Esophagus (tissue), 2 donors: ENCODE data around the gene CTNS. TPM values are rescaled to one million over a fixed set of nuclear protein-coding genes. Genes with fewer than 3 reads are reported as not detected.

Experiments used
- H3K27ac ChIP-seq, 2 donors: one replicate each; pipeline ENCODE4 v1.5.1; 2013; ENCODE audit warnings: low read depth in 2 of 2, mild to moderate bottlenecking in 2 of 2, inconsistent platforms in 1 of 2, low read length in 1 of 2, moderate library complexity in 1 of 2
- H3K27me3 ChIP-seq, 2 donors: one replicate each; pipeline ENCODE4 v1.6.1; 2013; ENCODE audit warnings: low read length in 2 of 2, control low read depth in 1 of 2, mild to moderate bottlenecking in 1 of 2; ENCODE audit not compliant: insufficient read depth in 2 of 2, control insufficient read depth in 1 of 2
- H3K36me3 ChIP-seq, 2 donors: one replicate each; pipeline ENCODE4 v1.6.1; 2013; ENCODE audit warnings: low read length in 1 of 2; ENCODE audit not compliant: control insufficient read depth in 2 of 2, insufficient read depth in 2 of 2
- H3K4me1 ChIP-seq, 2 donors: one replicate each; pipeline ENCODE4 v1.6.1; 2013; ENCODE audit warnings: low read length in 1 of 2; ENCODE audit not compliant: control insufficient read depth in 2 of 2, insufficient read depth in 2 of 2
- H3K4me3 ChIP-seq, 2 donors: one replicate each; pipeline ENCODE4 v1.5.1; 2013; ENCODE audit warnings: low read length in 2 of 2, mild to moderate bottlenecking in 2 of 2, low read depth in 1 of 2, moderate library complexity in 1 of 2
- H3K9me3 ChIP-seq, 2 donors: one replicate each; pipeline ENCODE4 v1.6.1; 2013; ENCODE audit warnings: mild to moderate bottlenecking in 2 of 2, low read depth in 1 of 2, low read length in 1 of 2, moderate library complexity in 1 of 2; ENCODE audit not compliant: control insufficient read depth in 2 of 2, insufficient read depth in 1 of 2
- WGBS, 2 donors: extraction: QIAGEN DNeasy Blood & Tissue Kit; methylation state at CpG; one replicate each; pipeline ENCODE4 v1.1.7; 2013; 5-methylcytosine and 5-hydroxymethylcytosine counted together
- polyA plus RNA-seq, 2 donors: library from polyadenylated mRNA; stranded (reverse); fragments of 200-250 nt; gene quantifications; one replicate each; pipeline ENCODE4 v1.2.3, GENCODE V29; 2013
- donor health status: healthy with polysubstance abuse.
- donor health status: Bipolar disorder and iron deficiency.

The CTNS gene
- polyA plus RNA-seq, 2 donors: 3.6 to 4.1 TPM

GRCh38 chr17:3667366-3668278 lies 31.1 kb downstream of the CTNS start:
- Histone ChIP-seq H3K36me3 (peaks cover 15 to 23% of the 10 kb centered on the region in 2 donors), H3K9me3 (no peaks in the 10 kb centered on the region), H3K27ac (peak overlapping the region; percentile 98 to 99), H3K4me3 (peak overlapping the region; percentile 77 to 94), H3K4me1 (peaks cover 3% of the 10 kb centered on the region in 2 donors), H3K27me3 (no peaks in the 10 kb centered on the region)
- 3% methylated on average over 34 to 39 of the region's 39 CpGs for WGBS, 2 donors

GRCh38 chr17:3668279-3669084 lies 31.9 kb downstream of the CTNS start, which contains the start of the genes EMC6 and TAX1BP3:
EMC6 (plus strand) TSS chr17:3668812; CDS start chr17:3669147, 335 bp downstream.
TAX1BP3 (minus strand) TSS chr17:3668578; CDS start chr17:3668526, 52 bp downstream.
- H3K4me3 ChIP-seq: peak within 1 kb of the TSS; percentile 77 to 94
- H3K4me1 ChIP-seq: peaks cover 3% of the 10 kb centered on the region in 2 donors
- H3K9me3 ChIP-seq: no peaks in the 10 kb centered on the region
- peaks cover 7 to 18% of the 10 kb centered on the region in 2 donors for H3K36me3 ChIP-seq
- H3K27ac ChIP-seq: peak within 1 kb of the TSS; percentile 98 to 99
- WGBS, 2 donors: 0% methylated on average over 64 to 89 of the region's 89 CpGs
- H3K27me3 ChIP-seq: no peaks in the 10 kb centered on the region

GRCh38 chr17:3669085-3669347 lies 32.5 kb downstream of the CTNS start:
- Histone ChIP-seq H3K36me3 (peaks cover 3 to 12% of the 10 kb centered on the region in 2 donors), H3K27me3 (no peaks in the 10 kb centered on the region), H3K4me1 (peaks cover 3% of the 10 kb centered on the region in 2 donors), H3K9me3 (no peaks in the 10 kb centered on the region), H3K4me3 (peak overlapping the region; percentile 77 to 88), H3K27ac (peak overlapping the region; percentile 82 to 94)
- 1% methylated on average over 32 of the region's 32 CpGs for WGBS, 2 donors

GRCh38 chr17:3669548-3669947 lies 33.0 kb downstream of the CTNS start:
- H3K9me3 ChIP-seq: no peaks in the 10 kb centered on the region
- H3K4me1 ChIP-seq: peaks cover 3% of the 10 kb centered on the region in 2 donors
- 37 to 38% methylated on average over 12 of the region's 12 CpGs for WGBS, 2 donors
- H3K27ac ChIP-seq: no peak overlapping the region
- peak overlapping the region; percentile 77 to 88 for H3K4me3 ChIP-seq
- H3K27me3 ChIP-seq: no peaks in the 10 kb centered on the region
- H3K36me3 ChIP-seq: peaks cover 0 to 7% of the 10 kb centered on the region in 2 donors

GRCh38 chr17:3672571-3672970 lies 36.0 kb downstream of the CTNS start:
- H3K27ac ChIP-seq: no peak overlapping the region
- no peaks in the 10 kb centered on the region for H3K4me1 ChIP-seq
- no peaks in the 10 kb centered on the region for H3K27me3 ChIP-seq
- WGBS, 2 donors: 94 to 98% methylated on average over 4 of the region's 4 CpGs
- H3K4me3 ChIP-seq: no peak overlapping the region
- H3K36me3 ChIP-seq: peaks cover 0 to 3% of the 10 kb centered on the region in 2 donors
- H3K9me3 ChIP-seq: no peaks in the 10 kb centered on the region

DNA sequence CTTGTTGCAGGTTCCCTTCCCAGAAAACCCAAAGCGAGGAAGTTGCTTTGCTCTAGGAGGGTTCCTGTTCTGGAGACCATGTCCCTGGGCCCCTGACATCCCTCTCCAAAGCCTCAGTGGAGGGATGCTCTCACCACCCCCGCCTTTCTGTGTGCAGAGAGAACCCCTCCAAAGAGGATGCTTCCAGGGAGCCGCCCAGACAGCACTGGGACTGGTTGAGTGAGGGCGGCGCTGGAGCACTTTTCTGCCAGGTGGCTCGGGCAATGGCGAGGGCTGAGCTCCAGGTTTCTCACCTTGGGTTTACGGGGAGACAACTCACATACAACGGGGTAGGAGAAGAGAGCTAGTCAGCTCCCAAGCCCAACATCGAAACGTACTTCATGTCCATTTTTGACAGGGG lies 39.3 kb downstream of the CTNS start:
- Histone ChIP-seq H3K27ac (no peak overlapping the region), H3K9me3 (no peaks in the 10 kb centered on the region), H3K4me3 (no peak overlapping the region), H3K36me3 (peaks cover 0 to 3% of the 10 kb centered on the region in 2 donors), H3K27me3 (no peaks in the 10 kb centered on the region), H3K4me1 (peaks cover 0 to 5% of the 10 kb centered on the region in 2 donors)
- 81 to 83% methylated on average over 11 of the region's 11 CpGs for WGBS, 2 donors

GRCh38 chr17:3678095-3678820 lies 41.7 kb downstream of the CTNS start:
- 61 to 64% methylated on average over 16 of the region's 16 CpGs for WGBS, 2 donors
- Histone ChIP-seq H3K9me3 (no peaks in the 10 kb centered on the region), H3K4me1 (peaks cover 0 to 5% of the 10 kb centered on the region in 2 donors), H3K4me3 (no peak overlapping the region), H3K36me3 (no peaks in the 10 kb centered on the region), H3K27me3 (no peaks in the 10 kb centered on the region), H3K27ac (no peak overlapping the region)

DNA sequence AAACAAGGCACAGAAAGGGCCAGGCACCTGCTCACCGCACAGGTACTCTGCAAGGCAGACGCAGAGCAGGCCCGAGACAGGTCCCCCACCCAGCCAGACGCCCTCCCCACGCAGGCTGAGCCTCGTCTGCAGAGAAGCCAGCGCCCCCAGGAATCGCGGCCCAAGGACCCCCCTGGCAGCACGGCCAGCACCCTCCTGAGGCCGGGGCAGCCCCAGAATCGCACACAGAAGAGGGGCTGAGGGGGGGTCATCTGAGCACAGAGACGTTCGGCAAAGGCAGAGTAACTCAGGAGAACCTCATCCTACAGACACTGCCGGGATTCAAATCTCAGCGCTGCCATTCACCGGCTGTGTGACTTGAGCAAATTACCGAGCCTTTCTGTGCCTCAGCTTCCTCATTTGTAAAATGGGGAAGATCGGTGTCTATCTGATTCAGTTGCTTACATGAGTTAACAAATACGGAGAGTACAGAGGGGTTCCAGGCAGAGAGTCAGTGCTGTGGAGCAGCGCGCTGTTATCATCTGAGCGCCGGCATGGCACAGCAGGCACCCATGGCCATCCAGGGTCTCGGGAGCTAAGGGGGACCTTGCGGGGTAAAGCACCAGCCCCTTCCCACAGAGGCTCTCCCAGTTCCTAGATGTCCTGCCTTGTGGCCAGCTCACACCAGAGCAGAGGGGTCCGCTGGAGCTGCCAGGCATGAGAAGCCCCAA lies 42.4 kb downstream of the CTNS start:
- no peak overlapping the region for H3K4me3 ChIP-seq
- peaks cover 0 to 5% of the 10 kb centered on the region in 2 donors for H3K4me1 ChIP-seq
- no peaks in the 10 kb centered on the region for H3K9me3 ChIP-seq
- no peak overlapping the region for H3K27ac ChIP-seq
- H3K36me3 ChIP-seq: no peaks in the 10 kb centered on the region
- no peaks in the 10 kb centered on the region for H3K27me3 ChIP-seq
- 86 to 90% methylated on average over 27 of the region's 27 CpGs for WGBS, 2 donors
